Activated CD4-positive, alpha-beta T cell treated with anti-CD3 and anti-CD28 coated beads, Interleukin-2, amount 50 U/mL, for 4 hours (primary cell): ENCODE results near the gene LDLR.
"Not testable (repeated sequence)": the region's sequence is repeated elsewhere in the genome, so short reads cannot be mapped to it uniquely, and the experiment has no call there.

Experiments
- DNase-seq, 2 experiments: peaks; one replicate each; pipeline ENCODE4 v3.0.0-alpha.2; 2020

LDLR gene

GRCh38 chr19:11145536-11145924, 56.3 kb downstream of the LDLR start:
- no peak for DNase-seq

GRCh38 chr19:11148001-11148400, 58.7 kb downstream of the LDLR start:
- no peak for DNase-seq

- no peak for DNase-seq
Measured at GRCh38 chr19:11151181-11151580, 61.9 kb downstream of the LDLR start.

- DNase-seq: no peak
Measured at GRCh38 chr19:11152318-11153062, 63.2 kb downstream of the LDLR start.

GRCh38 chr19:11154683-11155047, 65.4 kb downstream of the LDLR start:
- DNase-seq: no peak

GRCh38 chr19:11155373-11156120, 66.3 kb downstream of the LDLR start, which contains the start of gene SPC24:
SPC24 (minus strand) TSS chr19:11155782; CDS start chr19:11155776, 6 bp downstream.
- peak; percentile 77 to 81 for DNase-seq

GRCh38 chr19:11159598-11160439, 70.6 kb downstream of the LDLR start:
- DNase-seq: no peak

- not testable (repeated sequence) for DNase-seq
Measured at GRCh38 chr19:11160440-11160768, 71.1 kb downstream of the LDLR start.

GRCh38 chr19:11164296-11164695, 75.0 kb downstream of the LDLR start:
- no peak for DNase-seq

GRCh38 chr19:11164879-11165406, 75.7 kb downstream of the LDLR start:
- DNase-seq: no peak

- no peak for DNase-seq
Measured at GRCh38 chr19:11165486-11166030, 76.3 kb downstream of the LDLR start.

GRCh38 chr19:11166281-11167142, 77.2 kb downstream of the LDLR start:
- DNase-seq: no peak

GRCh38 chr19:11168568-11168967, 79.3 kb downstream of the LDLR start:
- no peak for DNase-seq

- DNase-seq: no peak
Measured at GRCh38 chr19:11169896-11170678, 80.8 kb downstream of the LDLR start.

GRCh38 chr19:11171144-11171543, 81.9 kb downstream of the LDLR start:
- no peak for DNase-seq

- no peak for DNase-seq
Measured at GRCh38 chr19:11172576-11172975, 83.3 kb downstream of the LDLR start.

GRCh38 chr19:11173516-11174155, 84.4 kb downstream of the LDLR start:
- DNase-seq: no peak

- no peak for DNase-seq
Measured at GRCh38 chr19:11174336-11174735, 85.1 kb downstream of the LDLR start.

GRCh38 chr19:11175920-11176319, 86.7 kb downstream of the LDLR start:
- no peak for DNase-seq

GRCh38 chr19:11176466-11177193, 87.4 kb downstream of the LDLR start:
- DNase-seq: no peak
